ENCODE data around the gene ATG9A.

DNA sequence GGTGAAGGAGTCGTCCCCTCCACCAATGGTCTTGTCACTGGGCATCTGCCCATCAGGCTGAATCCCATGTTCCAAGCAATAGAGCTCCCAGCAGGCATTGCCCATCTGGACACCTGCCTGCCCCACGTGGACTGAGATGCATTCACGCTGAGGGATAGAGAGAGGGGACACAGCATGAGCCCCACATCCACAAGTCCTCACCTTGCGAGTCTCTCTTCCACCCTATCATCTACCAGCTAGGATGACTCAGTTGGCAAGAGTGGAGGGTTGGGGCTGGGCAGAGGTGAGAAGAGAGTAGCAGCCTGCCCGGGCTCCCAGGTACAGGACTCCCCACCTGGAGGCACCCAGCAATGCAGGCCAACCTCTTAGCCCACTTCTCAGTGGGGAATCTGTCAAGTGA lies 22.6 kb upstream of the ATG9A start:
- TF ChIP-seq, protein P1, sequence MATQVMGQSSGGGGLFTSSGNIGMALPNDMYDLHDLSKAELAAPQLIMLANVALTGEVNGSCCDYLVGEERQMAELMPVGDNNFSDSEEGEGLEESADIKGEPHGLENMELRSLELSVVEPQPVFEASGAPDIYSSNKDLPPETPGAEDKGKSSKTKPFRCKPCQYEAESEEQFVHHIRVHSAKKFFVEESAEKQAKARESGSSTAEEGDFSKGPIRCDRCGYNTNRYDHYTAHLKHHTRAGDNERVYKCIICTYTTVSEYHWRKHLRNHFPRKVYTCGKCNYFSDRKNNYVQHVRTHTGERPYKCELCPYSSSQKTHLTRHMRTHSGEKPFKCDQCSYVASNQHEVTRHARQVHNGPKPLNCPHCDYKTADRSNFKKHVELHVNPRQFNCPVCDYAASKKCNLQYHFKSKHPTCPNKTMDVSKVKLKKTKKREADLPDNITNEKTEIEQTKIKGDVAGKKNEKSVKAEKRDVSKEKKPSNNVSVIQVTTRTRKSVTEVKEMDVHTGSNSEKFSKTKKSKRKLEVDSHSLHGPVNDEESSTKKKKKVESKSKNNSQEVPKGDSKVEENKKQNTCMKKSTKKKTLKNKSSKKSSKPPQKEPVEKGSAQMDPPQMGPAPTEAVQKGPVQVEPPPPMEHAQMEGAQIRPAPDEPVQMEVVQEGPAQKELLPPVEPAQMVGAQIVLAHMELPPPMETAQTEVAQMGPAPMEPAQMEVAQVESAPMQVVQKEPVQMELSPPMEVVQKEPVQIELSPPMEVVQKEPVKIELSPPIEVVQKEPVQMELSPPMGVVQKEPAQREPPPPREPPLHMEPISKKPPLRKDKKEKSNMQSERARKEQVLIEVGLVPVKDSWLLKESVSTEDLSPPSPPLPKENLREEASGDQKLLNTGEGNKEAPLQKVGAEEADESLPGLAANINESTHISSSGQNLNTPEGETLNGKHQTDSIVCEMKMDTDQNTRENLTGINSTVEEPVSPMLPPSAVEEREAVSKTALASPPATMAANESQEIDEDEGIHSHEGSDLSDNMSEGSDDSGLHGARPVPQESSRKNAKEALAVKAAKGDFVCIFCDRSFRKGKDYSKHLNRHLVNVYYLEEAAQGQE (IDR thresholded peaks at IDR 0.05; ENCODE audit: borderline replicate concordance): no peak
- TF ChIP-seq, protein P2, sequence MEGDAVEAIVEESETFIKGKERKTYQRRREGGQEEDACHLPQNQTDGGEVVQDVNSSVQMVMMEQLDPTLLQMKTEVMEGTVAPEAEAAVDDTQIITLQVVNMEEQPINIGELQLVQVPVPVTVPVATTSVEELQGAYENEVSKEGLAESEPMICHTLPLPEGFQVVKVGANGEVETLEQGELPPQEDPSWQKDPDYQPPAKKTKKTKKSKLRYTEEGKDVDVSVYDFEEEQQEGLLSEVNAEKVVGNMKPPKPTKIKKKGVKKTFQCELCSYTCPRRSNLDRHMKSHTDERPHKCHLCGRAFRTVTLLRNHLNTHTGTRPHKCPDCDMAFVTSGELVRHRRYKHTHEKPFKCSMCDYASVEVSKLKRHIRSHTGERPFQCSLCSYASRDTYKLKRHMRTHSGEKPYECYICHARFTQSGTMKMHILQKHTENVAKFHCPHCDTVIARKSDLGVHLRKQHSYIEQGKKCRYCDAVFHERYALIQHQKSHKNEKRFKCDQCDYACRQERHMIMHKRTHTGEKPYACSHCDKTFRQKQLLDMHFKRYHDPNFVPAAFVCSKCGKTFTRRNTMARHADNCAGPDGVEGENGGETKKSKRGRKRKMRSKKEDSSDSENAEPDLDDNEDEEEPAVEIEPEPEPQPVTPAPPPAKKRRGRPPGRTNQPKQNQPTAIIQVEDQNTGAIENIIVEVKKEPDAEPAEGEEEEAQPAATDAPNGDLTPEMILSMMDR (IDR thresholded peaks at IDR 0.05; ENCODE audit: poor library complexity, severe bottlenecking): no peak
- TF ChIP-seq EZH2 (IDR thresholded peaks at IDR 0.05; ENCODE audit: borderline replicate concordance, insufficient read depth, low read length, poor library complexity, severe bottlenecking): no peak
- TF ChIP-seq POLR2AphosphoS5 (IDR thresholded peaks at IDR 0.05): no peak
- TF ChIP-seq RAD21 (conservative IDR thresholded peaks at IDR 0.05): no peak
- TF ChIP-seq MXI1 (conservative IDR thresholded peaks at IDR 0.05; ENCODE audit: poor library complexity, severe bottlenecking): no peak
